GM21619 (cell line): ENCODE results near the gene CHDH.

Experiments
- ATAC-seq: cut with Tn5 transposase; IDR thresholded peaks from one replicate; pipeline ENCODE4 v1.9.1; 2021; ENCODE audit not compliant: unreplicated experiment

Gene CHDH

GRCh38 chr3:53809764-53810400 is 36.3 kb downstream of the CHDH start:
- no peak for ATAC-seq

GRCh38 chr3:53809267-53809666 is 37.0 kb downstream of the CHDH start:
- no peak for ATAC-seq

- no peak for ATAC-seq
These were observed 37.7 kb downstream of the CHDH start for GRCh38 chr3:53808496-53808895.

DNA sequence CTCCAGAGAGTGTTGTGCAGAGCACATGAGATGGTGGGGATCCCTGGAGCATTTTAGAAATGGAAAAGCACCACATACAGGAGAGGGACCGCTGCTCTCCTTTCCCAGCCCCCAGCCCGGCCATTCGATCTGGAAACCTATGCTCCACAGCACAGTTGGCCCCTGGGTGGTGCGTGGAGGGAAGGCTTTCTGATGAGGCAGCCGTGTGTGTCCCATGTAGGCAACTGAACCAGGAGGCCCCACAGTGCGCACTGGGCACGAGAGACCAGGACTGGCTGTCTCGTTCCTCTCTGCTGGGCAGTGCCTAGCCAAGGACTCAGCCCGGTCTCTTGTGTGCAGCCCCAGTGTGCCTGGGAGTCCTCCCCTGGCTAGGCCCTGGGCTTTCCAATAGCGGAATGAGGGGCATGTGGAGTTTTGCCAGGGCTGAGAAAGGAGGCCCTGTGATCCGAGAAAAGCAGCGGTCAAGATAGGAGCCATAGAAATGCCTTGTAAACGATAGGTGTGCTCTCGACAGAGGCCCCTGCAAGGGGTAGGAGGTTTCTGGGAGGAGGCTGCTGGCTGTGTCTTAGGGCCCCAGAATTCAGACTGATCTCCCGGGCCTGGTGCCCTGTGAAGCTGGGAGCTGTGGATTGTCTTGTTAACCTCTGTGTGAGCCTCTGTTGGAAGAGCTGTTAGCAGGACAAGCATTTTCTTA is 39.0 kb downstream of the CHDH start:
- no peak for ATAC-seq

DNA sequence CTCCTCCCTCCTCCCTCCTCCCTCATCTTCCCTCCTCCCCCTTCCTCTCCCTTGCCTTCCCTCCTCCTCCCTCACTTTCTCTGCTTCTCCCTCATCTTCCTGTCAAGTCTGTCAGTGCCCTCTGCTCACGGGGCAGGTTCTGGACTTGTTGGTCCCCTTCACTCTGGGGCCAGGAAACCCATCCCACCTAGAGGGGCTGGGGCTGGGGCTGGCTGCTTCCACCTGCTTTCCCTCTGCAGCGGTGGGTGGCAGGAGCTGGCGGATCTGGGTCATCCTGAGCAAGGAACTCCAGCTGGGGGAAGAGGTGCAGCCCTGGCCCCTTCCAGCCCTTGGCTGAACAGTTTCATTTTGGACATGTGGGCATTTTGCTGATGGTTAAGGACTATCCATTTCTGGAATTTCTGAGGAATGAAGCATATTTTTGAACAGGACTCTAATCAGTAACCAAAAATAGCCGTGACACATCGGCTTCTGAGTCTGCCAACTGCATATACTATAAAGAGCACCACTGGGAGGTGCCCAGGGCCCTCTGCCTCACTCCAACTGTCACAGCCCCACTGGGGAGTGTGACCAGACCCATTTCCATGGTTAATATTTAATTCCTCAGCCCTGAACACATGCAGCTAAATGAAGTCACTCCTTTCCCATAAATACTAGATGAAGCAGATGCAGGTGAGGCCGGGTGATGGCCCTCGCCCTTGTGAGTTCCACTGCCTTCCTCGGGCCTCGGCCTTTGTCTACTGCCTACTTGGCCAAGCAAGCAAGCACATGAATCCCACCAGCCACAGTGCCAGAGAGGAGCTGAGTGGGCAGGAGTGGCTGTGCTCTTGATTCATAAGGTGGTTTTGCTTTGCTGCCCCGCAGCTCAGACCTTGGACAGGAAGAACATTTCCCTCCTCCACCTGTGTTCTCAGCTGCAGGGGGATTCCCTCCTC is 39.8 kb downstream of the CHDH start:
- peak; percentile 52 for ATAC-seq

DNA sequence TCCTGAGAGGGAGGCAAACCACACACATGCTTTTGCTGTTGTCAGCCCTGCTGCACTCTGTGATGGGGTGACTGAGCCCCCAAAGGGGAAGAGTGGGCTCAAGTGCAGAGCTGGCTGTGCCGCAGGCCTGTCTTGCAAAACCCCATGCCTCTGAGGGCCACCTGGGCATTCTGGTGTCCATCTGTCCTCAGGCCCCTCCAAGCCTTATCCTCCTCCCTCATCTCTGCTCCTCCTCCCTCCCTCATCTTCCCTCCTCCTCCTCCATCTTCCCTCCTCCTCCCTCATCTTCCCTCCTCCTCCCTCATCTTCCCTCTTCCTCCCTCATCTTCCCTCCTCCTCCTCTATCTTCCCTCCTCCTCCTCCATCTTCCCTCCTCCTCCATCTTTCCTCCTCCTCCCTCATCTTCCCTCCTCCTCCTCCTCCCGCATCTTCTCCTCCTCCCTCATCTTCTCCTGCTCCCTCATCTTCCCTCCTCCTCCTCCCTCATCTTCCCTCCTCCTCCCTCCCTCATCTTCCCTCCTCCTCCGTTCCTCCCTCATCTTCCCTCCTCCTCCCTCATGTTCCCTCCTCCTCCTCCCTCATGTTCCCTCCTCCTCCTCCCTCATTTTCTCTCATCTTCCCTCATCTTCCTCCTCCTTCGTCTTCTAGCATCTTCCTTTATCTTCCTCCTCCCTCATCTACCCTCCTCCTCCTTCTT is 40.6 kb downstream of the CHDH start:
- ATAC-seq = no peak

- ATAC-seq = peak; percentile 52
These were observed 41.3 kb downstream of the CHDH start for GRCh38 chr3:53804697-53805462.

DNA sequence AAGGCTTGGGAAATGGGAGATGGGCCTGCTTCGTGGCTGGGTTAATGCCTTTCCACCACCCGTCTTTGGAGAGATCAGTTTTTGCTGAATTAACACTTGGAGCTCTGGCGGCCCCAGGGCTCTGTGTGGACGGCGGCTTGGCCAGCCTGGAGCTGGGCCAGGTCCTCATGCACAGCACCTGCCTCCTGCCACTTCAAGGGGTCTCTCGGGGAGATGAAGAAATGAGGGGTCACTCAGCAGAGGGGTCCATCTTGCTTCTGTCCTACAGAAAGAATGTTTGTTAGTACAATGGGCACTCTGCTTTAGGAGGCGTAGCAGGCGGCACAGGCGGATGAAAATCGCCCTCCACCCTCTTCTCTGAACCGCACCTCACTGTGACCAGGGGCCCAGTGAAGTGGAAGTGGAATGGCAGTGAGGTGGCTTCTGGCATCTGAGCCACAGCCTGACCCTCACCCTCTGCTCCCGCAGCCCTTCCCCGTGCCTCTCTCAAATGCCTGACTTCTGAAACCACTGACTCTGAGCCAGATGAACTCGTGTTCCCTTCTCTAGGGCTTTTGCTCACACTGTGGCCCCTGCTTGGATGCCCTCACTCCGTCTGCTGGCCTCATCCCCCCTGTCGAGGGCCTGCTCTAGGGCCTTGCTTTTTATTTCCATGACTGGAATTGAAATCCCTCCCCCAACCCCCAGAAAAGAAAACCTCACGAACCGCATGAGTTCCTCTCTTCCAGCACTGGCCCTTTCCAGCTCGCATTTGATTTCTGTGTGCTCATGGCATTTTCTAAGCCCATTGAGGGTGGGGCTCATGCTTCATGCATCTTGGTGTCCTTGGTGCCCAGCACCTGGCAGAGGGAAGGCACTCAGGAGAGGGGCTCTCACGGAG is 42.2 kb downstream of the CHDH start:
- no peak for ATAC-seq

DNA sequence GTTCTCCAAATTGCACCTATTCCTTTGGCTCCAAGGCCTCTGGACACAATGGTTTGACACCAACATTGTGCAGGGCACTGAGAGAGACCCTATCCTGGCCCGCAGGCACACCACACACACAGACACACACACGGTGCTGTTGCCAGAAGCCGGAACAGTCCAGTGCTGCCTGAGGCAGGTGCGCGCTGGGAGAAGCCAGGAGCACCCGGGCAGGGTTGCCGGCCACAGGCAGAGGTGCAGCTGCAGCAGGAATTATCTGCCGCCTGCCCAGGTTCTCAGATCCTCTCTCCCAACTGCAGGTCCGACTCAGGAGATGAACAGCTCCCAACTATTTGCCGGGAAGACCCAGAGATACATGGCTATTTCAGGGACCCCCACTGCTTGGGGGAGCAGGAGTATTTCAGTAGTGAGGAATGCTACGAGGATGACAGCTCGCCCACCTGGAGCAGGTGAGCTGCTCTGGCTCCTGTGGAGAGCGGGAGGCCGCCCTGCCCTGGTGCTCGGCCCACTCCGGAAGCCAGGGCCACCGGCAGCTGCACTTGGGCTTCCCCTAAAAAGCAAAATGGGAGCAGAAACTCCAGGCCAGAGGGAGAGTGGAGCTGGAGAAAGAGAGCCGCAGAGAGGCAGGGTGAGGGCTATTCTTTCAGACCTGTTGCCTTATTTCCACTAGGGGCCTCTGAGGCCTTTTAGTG is 42.9 kb downstream of the CHDH start:
- no peak for ATAC-seq

- ATAC-seq = no peak
These were observed 43.9 kb downstream of the CHDH start for GRCh38 chr3:53802256-53802880.

GRCh38 chr3:53801319-53801718 is 44.9 kb downstream of the CHDH start:
- no peak for ATAC-seq

- no peak for ATAC-seq
These were observed 45.9 kb downstream of the CHDH start for GRCh38 chr3:53800041-53800906.

GRCh38 chr3:53799338-53799865 is 46.8 kb downstream of the CHDH start:
- ATAC-seq = no peak

GRCh38 chr3:53798144-53798543 is 48.1 kb downstream of the CHDH start:
- no peak for ATAC-seq

GRCh38 chr3:53795789-53796560 is 50.2 kb downstream of the CHDH start:
- no peak for ATAC-seq

DNA sequence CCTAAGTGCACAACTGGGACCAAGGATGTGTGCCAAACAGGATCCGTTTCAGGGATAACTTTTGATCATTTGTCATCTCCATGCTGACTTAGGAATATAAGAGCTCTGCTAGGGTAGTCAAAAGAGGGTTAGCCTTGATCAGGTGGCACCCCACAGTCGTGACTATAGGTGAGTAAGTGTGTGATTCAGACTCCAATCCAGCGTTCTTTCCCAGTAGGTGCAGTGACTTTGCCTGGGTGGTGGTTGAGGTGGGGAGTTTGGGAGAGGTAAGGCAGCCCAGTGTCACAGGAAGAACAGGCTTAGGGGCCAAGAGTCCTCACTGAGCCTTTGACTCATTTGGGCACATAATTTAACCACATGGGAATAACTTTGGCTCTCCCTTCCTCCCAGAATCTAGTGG is 51.0 kb downstream of the CHDH start:
- no peak for ATAC-seq
